CD14-positive monocyte (primary cell): ENCODE measurements around the gene IRF9. TPM values are rescaled to one million over a fixed set of nuclear protein-coding genes. Genes with fewer than 3 reads are reported as not detected.
A peak's percentile ranks its signal among the peaks of the same experiment; 100 is the strongest.

ENCODE experiments used
- DNase-seq, 3 donors: peaks; one replicate each; pipeline ENCODE4 v3.0.0-alpha.2; 2011 to 2022
- H2AFZ ChIP-seq: 2 replicates; pipeline ENCODE4 v1.6.0; 2012; ENCODE audit warnings: mild to moderate bottlenecking, low read depth, low read length, inconsistent platforms; ENCODE audit not compliant: insufficient read depth, poor library complexity, severe bottlenecking
- H3K27ac ChIP-seq, 2 donors: 1 replicate in 1 of 2; 2 replicates in 1 of 2; pipeline ENCODE4 v1.5.1; 2012 to 2013; ENCODE audit warnings: low read length in 2 of 2, control low read depth in 1 of 2, inconsistent platforms in 1 of 2, low read depth in 1 of 2, mild to moderate bottlenecking in 1 of 2
- H3K27me3 ChIP-seq, 2 donors: one replicate each; pipeline versions ENCODE4 v1.6.0 to v1.6.1; 2011 to 2013; ENCODE audit warnings: low read length in 2 of 2; ENCODE audit not compliant: control insufficient read depth in 2 of 2, insufficient read depth in 2 of 2
- H3K36me3 ChIP-seq, 2 donors: replicated peaks in 1 of 2; 1 replicate in 1 of 2; 2 replicates in 1 of 2; pipeline versions ENCODE4 v1.5.1 to v1.6.1; 2012 to 2013; ENCODE audit warnings: low read length in 2 of 2, control low read depth in 1 of 2, inconsistent platforms in 1 of 2, mild to moderate bottlenecking in 1 of 2; ENCODE audit not compliant: insufficient read depth in 2 of 2, control insufficient read depth in 1 of 2
- H3K4me1 ChIP-seq, 2 donors: 1 replicate in 1 of 2; 2 replicates in 1 of 2; pipeline versions ENCODE4 v1.5.1 to v1.6.1; 2012 to 2013; ENCODE audit warnings: low read length in 2 of 2, control low read depth in 1 of 2, inconsistent platforms in 1 of 2, mild to moderate bottlenecking in 1 of 2, moderate library complexity in 1 of 2; ENCODE audit not compliant: insufficient read depth in 2 of 2, control insufficient read depth in 1 of 2
- H3K4me2 ChIP-seq: replicated peaks from 2 replicates; pipeline ENCODE3; 2012; ENCODE audit warnings: low read length, moderate library complexity, mild to moderate bottlenecking; ENCODE audit not compliant: poor library complexity, severe bottlenecking; ENCODE audit errors: extremely low read depth
- H3K4me3 ChIP-seq, 3 experiments: fragments of 200-600 bp in 1 of 3; sonication (generic) in 1 of 3; replicated peaks in 1 of 3; 1 replicate in 2 of 3; 2 replicates in 1 of 3; pipeline ENCODE4 v1.5.1; 2011 to 2013; ENCODE audit warnings: low read length in 3 of 3, mild to moderate bottlenecking in 3 of 3, control low read depth in 2 of 3, low read depth in 2 of 3, inconsistent platforms in 1 of 3, moderate library complexity in 1 of 3
- H3K79me2 ChIP-seq: 2 replicates; pipeline ENCODE4 v1.6.0; 2012; ENCODE audit warnings: mild to moderate bottlenecking, control low read depth, inconsistent platforms, low read length, moderate library complexity; ENCODE audit not compliant: insufficient read depth
- H3K9ac ChIP-seq: 2 replicates; pipeline ENCODE4 v1.6.0; 2017; ENCODE audit warnings: low read length, mild to moderate bottlenecking; ENCODE audit not compliant: insufficient read depth, poor library complexity, severe bottlenecking
- H3K9me3 ChIP-seq, 2 donors: replicated peaks in 1 of 2; 1 replicate in 1 of 2; 2 replicates in 1 of 2; pipeline versions ENCODE4 v1.5.1 to v1.6.1; 2012 to 2013; ENCODE audit warnings: low read length in 2 of 2, control low read depth in 1 of 2; ENCODE audit not compliant: control insufficient read depth in 1 of 2, insufficient read depth in 1 of 2
- H4K20me1 ChIP-seq: 2 replicates; pipeline ENCODE4 v1.6.0; 2012; ENCODE audit warnings: mild to moderate bottlenecking, low read length, control low read depth, moderate library complexity; ENCODE audit not compliant: insufficient read depth
- H3K27ac Mint-ChIP-seq, 7 donors: one replicate each; pipeline ENCODE4 v1.8.0; 2020; ENCODE audit warnings: mild to moderate bottlenecking in 7 of 7, mixed read lengths in 7 of 7, moderate library complexity in 6 of 7, inconsistent platforms in 2 of 7
- H3K27me3 Mint-ChIP-seq, 3 donors: one replicate each; pipeline ENCODE4 v1.8.0; 2021 to 2022; ENCODE audit warnings: low read depth in 3 of 3, mild to moderate bottlenecking in 3 of 3, mixed read lengths in 3 of 3, moderate library complexity in 3 of 3, inconsistent platforms in 1 of 3
- H3K36me3 Mint-ChIP-seq, 2 donors: one replicate each; pipeline ENCODE4 v1.8.0; 2020; ENCODE audit warnings: mixed read lengths in 2 of 2, inconsistent platforms in 1 of 2, mild to moderate bottlenecking in 1 of 2
- H3K4me1 Mint-ChIP-seq: one replicate; pipeline ENCODE4 v1.8.0; 2020; ENCODE audit warnings: mild to moderate bottlenecking, mixed read lengths
- H3K4me3 Mint-ChIP-seq, 2 donors: one replicate each; pipeline ENCODE4 v1.8.0; 2020; ENCODE audit warnings: mild to moderate bottlenecking in 2 of 2, mixed read lengths in 2 of 2, moderate library complexity in 1 of 2
- H3K9me3 Mint-ChIP-seq, 7 donors: one replicate each; pipeline ENCODE4 v1.8.0; 2020 to 2022; ENCODE audit warnings: mixed read lengths in 7 of 7, mild to moderate bottlenecking in 6 of 7, moderate library complexity in 6 of 7, inconsistent platforms in 2 of 7
- WGBS: methylation state at CpG from one replicate; pipeline ENCODE4 v1.1.5; 2013; ENCODE audit warnings: missing lambda C conversion rate; ENCODE audit not compliant: insufficient coverage; 5-methylcytosine and 5-hydroxymethylcytosine counted together
- intact Hi-C, 2 donors: fragments of 100-400 bp; cut with micrococcal nuclease; formaldehyde crosslinking; loops; one replicate each; pipeline versions ENCODE4 v1.15.0 to v1.15.1; 2023
- polyA plus RNA-seq, 3 donors: library from polyadenylated mRNA; depleted of rRNA in 1 of 3; unstranded in 2 of 3; stranded (reverse) in 1 of 3; fragments of 300-500 nt in 2 of 3; fragments of >200 nt in 1 of 3; fragmentation: Illumina TruSeq in 2 of 3; gene quantifications; 1 replicate in 2 of 3; 2 replicates in 1 of 3; pipeline ENCODE4 v1.2.3, GENCODE V29; 2012 to 2021
- TF ChIP-seq, protein P1 (sequence below): fragments of 200-600 bp; IDR thresholded peaks from one replicate; pipeline ENCODE4 v1.8.0; 2022; ENCODE audit warnings: antibody characterized with exemption, mild to moderate bottlenecking

IRF9 gene
- polyA plus RNA-seq, 3 donors, result 44.7 to 208 (median 56.0) TPM

DNA sequence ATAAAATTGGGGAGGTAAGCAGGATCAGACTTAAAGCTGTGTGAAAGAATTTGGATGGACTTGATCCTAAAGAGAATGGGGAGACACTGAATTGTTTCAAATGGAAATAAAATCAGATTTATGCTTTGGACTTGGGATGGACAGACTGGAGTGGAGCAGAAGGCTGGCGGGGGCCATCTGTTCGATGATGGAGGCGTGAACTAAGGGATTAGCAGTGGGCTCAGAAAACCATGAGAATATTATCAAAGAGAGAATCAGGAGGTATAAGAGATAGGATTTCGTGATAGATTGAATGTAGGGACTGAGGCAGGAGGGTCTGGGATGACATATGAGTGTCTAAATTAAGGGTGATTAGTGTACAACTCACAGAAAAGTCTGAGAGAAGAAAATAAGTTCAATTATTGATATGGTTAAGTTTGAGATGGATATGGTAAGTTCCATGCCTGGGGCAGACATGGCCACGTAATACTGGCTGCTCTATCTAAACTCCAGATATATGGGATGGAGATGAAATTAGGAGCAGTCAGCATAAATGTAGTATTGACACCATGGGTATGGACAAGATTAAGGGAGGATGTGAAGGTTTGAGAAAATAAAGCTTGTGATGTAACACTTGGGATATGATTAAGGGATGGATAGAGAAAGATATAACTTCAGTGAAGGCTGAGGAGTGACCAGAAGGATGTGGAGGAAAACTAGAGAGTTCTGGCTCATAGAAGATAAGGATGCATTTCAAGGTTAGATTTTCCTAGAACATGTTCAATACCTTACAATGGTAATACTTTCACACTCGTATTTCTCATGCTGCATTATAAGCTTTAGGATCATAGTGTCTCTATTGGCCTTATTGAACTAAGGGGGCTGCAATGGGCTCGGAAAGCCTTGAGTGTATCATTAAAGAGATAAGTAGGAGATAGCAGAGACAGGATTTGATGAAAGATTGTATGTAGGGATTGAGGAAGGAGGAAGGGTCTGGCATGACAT lies 43.4 kb downstream of the IRF9 start:
- no peaks in the 10 kb centered on the region for H3K4me1 ChIP-seq
- intact Hi-C loops, result no loop called here
- H3K4me3 ChIP-seq, result no peak overlapping the region
- peaks cover 0 to 9% of the 10 kb centered on the region in 2 donors for H3K9me3 ChIP-seq
- H3K27me3 Mint-ChIP-seq, result no peaks in the 10 kb centered on the region
- peaks cover 69 to 80% of the 10 kb centered on the region in 2 donors for H3K36me3 Mint-ChIP-seq
- DNase-seq, result no peak
- H3K36me3 ChIP-seq, result peaks cover 46 to 78% of the 10 kb centered on the region in 2 donors
- peaks cover 38% of the 10 kb centered on the region for H4K20me1 ChIP-seq
- TF ChIP-seq, protein P1, sequence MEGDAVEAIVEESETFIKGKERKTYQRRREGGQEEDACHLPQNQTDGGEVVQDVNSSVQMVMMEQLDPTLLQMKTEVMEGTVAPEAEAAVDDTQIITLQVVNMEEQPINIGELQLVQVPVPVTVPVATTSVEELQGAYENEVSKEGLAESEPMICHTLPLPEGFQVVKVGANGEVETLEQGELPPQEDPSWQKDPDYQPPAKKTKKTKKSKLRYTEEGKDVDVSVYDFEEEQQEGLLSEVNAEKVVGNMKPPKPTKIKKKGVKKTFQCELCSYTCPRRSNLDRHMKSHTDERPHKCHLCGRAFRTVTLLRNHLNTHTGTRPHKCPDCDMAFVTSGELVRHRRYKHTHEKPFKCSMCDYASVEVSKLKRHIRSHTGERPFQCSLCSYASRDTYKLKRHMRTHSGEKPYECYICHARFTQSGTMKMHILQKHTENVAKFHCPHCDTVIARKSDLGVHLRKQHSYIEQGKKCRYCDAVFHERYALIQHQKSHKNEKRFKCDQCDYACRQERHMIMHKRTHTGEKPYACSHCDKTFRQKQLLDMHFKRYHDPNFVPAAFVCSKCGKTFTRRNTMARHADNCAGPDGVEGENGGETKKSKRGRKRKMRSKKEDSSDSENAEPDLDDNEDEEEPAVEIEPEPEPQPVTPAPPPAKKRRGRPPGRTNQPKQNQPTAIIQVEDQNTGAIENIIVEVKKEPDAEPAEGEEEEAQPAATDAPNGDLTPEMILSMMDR, result no peak
- 98% methylated on average over 6 of the region's 7 CpGs for WGBS
- H3K27me3 ChIP-seq, result no peaks in the 10 kb centered on the region
- H3K4me2 ChIP-seq, result no peak overlapping the region
- peaks cover 10% of the 10 kb centered on the region for H3K79me2 ChIP-seq
- H3K27ac ChIP-seq, result no peak overlapping the region
- H3K4me3 Mint-ChIP-seq, result no peak overlapping the region
- no peak overlapping the region for H2AFZ ChIP-seq
- H3K9ac ChIP-seq, result no peak overlapping the region
- peaks cover 2 to 21% (median 12%) of the 10 kb centered on the region in 7 donors for H3K9me3 Mint-ChIP-seq
- H3K4me1 Mint-ChIP-seq, result peaks cover 2% of the 10 kb centered on the region
- H3K27ac Mint-ChIP-seq, result peak overlapping the region in 1 of 7 donors; percentile 15

DNA sequence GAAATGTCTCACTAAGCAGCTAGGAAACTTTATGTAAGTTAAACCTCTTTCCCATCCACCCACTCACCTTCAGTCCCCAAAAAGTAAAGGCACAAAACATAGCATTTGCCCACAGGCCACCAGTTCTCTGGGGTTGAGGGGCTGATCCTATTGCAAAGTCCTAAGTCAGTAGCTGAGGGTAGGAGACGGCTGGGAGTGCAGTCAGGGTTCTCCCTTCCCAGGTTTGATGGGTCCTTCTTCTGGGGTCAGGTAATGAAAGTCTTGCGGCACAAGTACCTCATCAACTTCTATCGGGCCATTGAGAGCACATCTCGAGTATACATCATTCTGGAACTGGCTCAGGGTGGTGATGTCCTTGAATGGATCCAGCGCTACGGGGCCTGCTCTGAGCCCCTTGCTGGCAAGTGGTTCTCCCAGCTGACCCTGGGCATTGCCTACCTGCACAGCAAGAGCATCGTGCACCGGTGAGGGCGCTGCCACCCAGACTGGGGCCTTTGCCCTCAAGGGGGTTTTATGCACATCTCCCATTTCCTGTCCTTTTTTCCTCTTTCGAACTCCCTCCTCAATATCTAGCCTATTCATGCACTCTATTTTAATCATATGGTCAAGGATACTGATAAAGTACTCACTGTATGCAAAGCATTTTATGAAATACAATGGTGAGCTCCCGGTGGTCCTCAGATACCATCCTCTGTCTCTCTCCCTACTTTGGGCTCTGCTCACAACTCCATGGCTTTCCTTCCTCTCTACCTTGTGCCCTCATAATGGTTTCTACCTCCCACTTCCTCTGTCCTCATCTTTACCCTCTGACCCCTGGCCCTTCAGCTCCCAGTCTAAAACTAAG lies 45.4 kb downstream of the IRF9 start:
- Histone ChIP-seq H3K79me2 (peaks cover 19% of the 10 kb centered on the region), H3K36me3 (peaks cover 63 to 94% of the 10 kb centered on the region in 2 donors), H2AFZ (no peak overlapping the region), H3K27ac (peak overlapping the region in 1 of 2 donors; percentile 31), H4K20me1 (peaks cover 38% of the 10 kb centered on the region), H3K9ac (no peak overlapping the region), H3K9me3 (peaks cover 0 to 6% of the 10 kb centered on the region in 2 donors), H3K4me1 (no peaks in the 10 kb centered on the region), H3K27me3 (no peaks in the 10 kb centered on the region), H3K4me2 (no peak overlapping the region), H3K4me3 (no peak overlapping the region)
- Mint-ChIP-seq H3K4me3 (no peak overlapping the region), H3K9me3 (peaks cover 0 to 16% (median 9%) of the 10 kb centered on the region in 7 donors), H3K27ac (peak overlapping the region in 4 of 7 donors; percentile 20 to 72 (median 39)), H3K27me3 (no peaks in the 10 kb centered on the region), H3K36me3 (peaks cover 80 to 86% of the 10 kb centered on the region in 2 donors), H3K4me1 (peaks cover 9% of the 10 kb centered on the region)
- 98% methylated on average over 10 of the region's 11 CpGs for WGBS
- no peak for DNase-seq
- intact Hi-C loops, result no loop called here
- TF ChIP-seq, protein P1, result no peak
